Mesenchymal stem cell (in vitro differentiated cells and primary cell): ENCODE measurements around the gene SAT1.
"Not testable (repeated sequence)": the region's sequence is repeated elsewhere in the genome, so short reads cannot be mapped to it uniquely, and the experiment has no call there.

Experiments
- DNase-seq: peaks from one replicate; pipeline ENCODE4 v3.0.0-alpha.2; 2013
- H2AFZ ChIP-seq: one replicate; pipeline ENCODE4 v1.6.1; 2013; ENCODE audit warnings: low read depth, mild to moderate bottlenecking, control low read depth, inconsistent platforms, low read length, moderate library complexity
- H2AK5ac ChIP-seq: 2 replicates; pipeline ENCODE4 v1.6.1; 2013; ENCODE audit warnings: low read length, moderate library complexity, mild to moderate bottlenecking, inconsistent platforms; ENCODE audit not compliant: severe bottlenecking
- H2BK120ac ChIP-seq: one replicate; pipeline ENCODE4 v1.6.1; 2013; ENCODE audit warnings: low read depth, mild to moderate bottlenecking, inconsistent platforms, low read length, moderate library complexity
- H2BK12ac ChIP-seq, 2 experiments: one replicate each; pipeline ENCODE4 v1.6.1; 2013; ENCODE audit warnings: inconsistent platforms in 2 of 2, low read length in 2 of 2, mild to moderate bottlenecking in 2 of 2, moderate library complexity in 2 of 2, control low read depth in 1 of 2
- H2BK15ac ChIP-seq: one replicate; pipeline ENCODE4 v1.6.1; 2013; ENCODE audit warnings: mild to moderate bottlenecking, low read depth, inconsistent platforms; ENCODE audit not compliant: poor library complexity, severe bottlenecking
- H2BK5ac ChIP-seq: 2 replicates; pipeline ENCODE4 v1.6.1; 2013; ENCODE audit warnings: low read depth, mild to moderate bottlenecking, low read length, control low read depth, inconsistent platforms; ENCODE audit not compliant: poor library complexity, severe bottlenecking
- H3K14ac ChIP-seq, 2 experiments: one replicate each; pipeline ENCODE4 v1.6.1; 2013; ENCODE audit warnings: inconsistent platforms in 2 of 2, low read length in 2 of 2, control low read depth in 1 of 2, mild to moderate bottlenecking in 1 of 2, moderate library complexity in 1 of 2
- H3K18ac ChIP-seq, 2 experiments: one replicate each; pipeline ENCODE4 v1.6.1; 2013; ENCODE audit warnings: inconsistent platforms in 2 of 2, low read length in 2 of 2, control low read depth in 1 of 2, low read depth in 1 of 2, mild to moderate bottlenecking in 1 of 2
- H3K23ac ChIP-seq, 2 experiments: one replicate each; pipeline ENCODE4 v1.6.1; 2013; ENCODE audit warnings: inconsistent platforms in 2 of 2, low read length in 2 of 2, mild to moderate bottlenecking in 2 of 2, moderate library complexity in 2 of 2, control low read depth in 1 of 2
- H3K27ac ChIP-seq: 2 replicates; pipeline ENCODE4 v1.5.1; 2013; ENCODE audit warnings: mild to moderate bottlenecking, moderate library complexity, low read length, control low read depth, inconsistent platforms; ENCODE audit not compliant: poor library complexity, severe bottlenecking
- H3K27me3 ChIP-seq, 2 experiments: 2 replicates each; pipeline versions ENCODE4 v1.6.1 to v1.7.0; 2013; ENCODE audit warnings: low read length in 2 of 2, mild to moderate bottlenecking in 2 of 2, moderate library complexity in 2 of 2, control low read depth in 1 of 2, inconsistent platforms in 1 of 2; ENCODE audit not compliant: control insufficient read depth in 1 of 2, insufficient read depth in 1 of 2
- H3K36me3 ChIP-seq, 2 experiments: 2 replicates each; pipeline versions ENCODE4 v1.6.1 to v1.7.0; 2013; ENCODE audit warnings: low read length in 2 of 2, control low read depth in 1 of 2, inconsistent platforms in 1 of 2, low read depth in 1 of 2, mild to moderate bottlenecking in 1 of 2; ENCODE audit not compliant: insufficient read depth in 2 of 2, control insufficient read depth in 1 of 2
- H3K4ac ChIP-seq, 2 experiments: one replicate each; pipeline ENCODE4 v1.6.1; 2013; ENCODE audit warnings: inconsistent platforms in 2 of 2, low read length in 2 of 2, mild to moderate bottlenecking in 2 of 2, moderate library complexity in 2 of 2, control low read depth in 1 of 2, low read depth in 1 of 2
- H3K4me1 ChIP-seq: 2 replicates; pipeline ENCODE4 v1.6.1; 2013; ENCODE audit warnings: low read depth, low read length, control low read depth; ENCODE audit not compliant: control insufficient read depth, insufficient read depth
- H3K4me2 ChIP-seq: 2 replicates; pipeline ENCODE4 v1.6.1; 2013; ENCODE audit warnings: low read length, mild to moderate bottlenecking, inconsistent platforms; ENCODE audit not compliant: poor library complexity, severe bottlenecking
- H3K4me3 ChIP-seq, 2 experiments: 2 replicates each; pipeline versions ENCODE4 v1.5.1 to v1.7.0; 2013; ENCODE audit warnings: low read length in 2 of 2, mild to moderate bottlenecking in 2 of 2, control low read depth in 1 of 2, low read depth in 1 of 2; ENCODE audit not compliant: insufficient read depth in 1 of 2
- H3K79me1 ChIP-seq: replicated peaks from 2 replicates; pipeline ENCODE4 v1.6.1; 2013; ENCODE audit warnings: mild to moderate bottlenecking, control low read depth, low read length, inconsistent platforms; ENCODE audit not compliant: poor library complexity, severe bottlenecking
- H3K9ac ChIP-seq: 2 replicates; pipeline ENCODE4 v1.7.0; 2013; ENCODE audit warnings: mild to moderate bottlenecking, low read length, moderate library complexity
- H3K9me3 ChIP-seq: 2 replicates; pipeline ENCODE4 v1.7.0; 2013; ENCODE audit warnings: mild to moderate bottlenecking, low read length; ENCODE audit not compliant: control insufficient read depth
- H4K8ac ChIP-seq: one replicate; pipeline ENCODE4 v1.6.1; 2013; ENCODE audit warnings: inconsistent platforms, mild to moderate bottlenecking, low read length, moderate library complexity
- H4K91ac ChIP-seq: one replicate; pipeline ENCODE4 v1.6.1; 2013; ENCODE audit warnings: mild to moderate bottlenecking, low read length, inconsistent platforms
- WGBS: methylation state at CpG from one replicate; pipeline ENCODE4 v1.1.7; 2013; ENCODE audit warnings: mixed read lengths; 5-methylcytosine and 5-hydroxymethylcytosine counted together

Gene SAT1

GRCh38 chrX:23766650-23767551, 16.1 kb upstream of the SAT1 start:
- H2AFZ ChIP-seq: no peak overlapping the region
- no peak overlapping the region for H2AK5ac ChIP-seq
- no peak overlapping the region for H3K4ac ChIP-seq
- H3K36me3 ChIP-seq: no peaks in the 10 kb centered on the region
- no peak overlapping the region for H3K4me2 ChIP-seq
- H2BK120ac ChIP-seq: no peak overlapping the region
- H4K8ac ChIP-seq: no peak overlapping the region
- H4K91ac ChIP-seq: no peak overlapping the region
- no peak overlapping the region for H3K18ac ChIP-seq
- no peak overlapping the region for H2BK12ac ChIP-seq
- no peak overlapping the region for H3K27ac ChIP-seq
- no peak overlapping the region for H2BK5ac ChIP-seq
- H3K9me3 ChIP-seq: no peaks in the 10 kb centered on the region
- H3K4me3 ChIP-seq: no peak overlapping the region
- no peaks in the 10 kb centered on the region for H3K4me1 ChIP-seq
- WGBS: 93% methylated on average over 22 of the region's 28 CpGs
- no peak overlapping the region for H3K9ac ChIP-seq
- no peaks in the 10 kb centered on the region for H3K27me3 ChIP-seq
- no peak for DNase-seq
- no peak overlapping the region for H2BK15ac ChIP-seq
- no peaks in the 10 kb centered on the region for H3K79me1 ChIP-seq
- H3K14ac ChIP-seq: no peak overlapping the region
- H3K23ac ChIP-seq: no peak overlapping the region

GRCh38 chrX:23770142-23770541, 12.8 kb upstream of the SAT1 start:
- no peak overlapping the region for H2AFZ ChIP-seq
- no peak overlapping the region for H3K4me2 ChIP-seq
- H3K4ac ChIP-seq: no peak overlapping the region
- H2BK12ac ChIP-seq: no peak overlapping the region
- H2BK15ac ChIP-seq: no peak overlapping the region
- H3K9ac ChIP-seq: no peak overlapping the region
- H3K27ac ChIP-seq: no peak overlapping the region
- no peak overlapping the region for H4K91ac ChIP-seq
- WGBS: no CpG with 5 or more reads among the region's 2 CpGs
- H3K36me3 ChIP-seq: no peaks in the 10 kb centered on the region
- H3K23ac ChIP-seq: no peak overlapping the region
- DNase-seq: no peak
- no peaks in the 10 kb centered on the region for H3K27me3 ChIP-seq
- no peak overlapping the region for H3K18ac ChIP-seq
- no peak overlapping the region for H2BK120ac ChIP-seq
- H3K9me3 ChIP-seq: no peaks in the 10 kb centered on the region
- no peak overlapping the region for H3K4me3 ChIP-seq
- H4K8ac ChIP-seq: no peak overlapping the region
- H2BK5ac ChIP-seq: no peak overlapping the region
- no peaks in the 10 kb centered on the region for H3K4me1 ChIP-seq
- H2AK5ac ChIP-seq: no peak overlapping the region
- H3K14ac ChIP-seq: no peak overlapping the region
- H3K79me1 ChIP-seq: no peaks in the 10 kb centered on the region

- not testable (repeated sequence) for H3K18ac ChIP-seq, H3K14ac ChIP-seq, H4K91ac ChIP-seq, H3K27ac ChIP-seq, H3K23ac ChIP-seq, H3K27me3 ChIP-seq, H2BK15ac ChIP-seq, H4K8ac ChIP-seq, H2AK5ac ChIP-seq, H3K4ac ChIP-seq, H3K36me3 ChIP-seq, H2AFZ ChIP-seq, H2BK5ac ChIP-seq, H3K79me1 ChIP-seq, DNase-seq, H3K4me2 ChIP-seq, H3K9me3 ChIP-seq, H3K9ac ChIP-seq, H3K4me1 ChIP-seq, H3K4me3 ChIP-seq, H2BK120ac ChIP-seq, H2BK12ac ChIP-seq
- 94% methylated on average over 4 of the region's 7 CpGs for WGBS
These were observed 11.9 kb upstream of the SAT1 start for GRCh38 chrX:23771086-23771485.

- Histone ChIP-seq H2BK5ac (no peak overlapping the region), H3K9me3 (no peaks in the 10 kb centered on the region), H3K36me3 (no peaks in the 10 kb centered on the region), H3K18ac (no peak overlapping the region), H2BK12ac (no peak overlapping the region), H3K4me3 (no peak overlapping the region), H3K27ac (no peak overlapping the region), H4K91ac (no peak overlapping the region), H3K4ac (no peak overlapping the region), H3K4me1 (no peaks in the 10 kb centered on the region), H3K14ac (no peak overlapping the region), H2BK120ac (no peak overlapping the region), H4K8ac (no peak overlapping the region), H2AK5ac (no peak overlapping the region), H3K4me2 (no peak overlapping the region), H3K9ac (no peak overlapping the region), H3K23ac (no peak overlapping the region), H2BK15ac (no peak overlapping the region), H3K27me3 (no peaks in the 10 kb centered on the region), H3K79me1 (no peaks in the 10 kb centered on the region), H2AFZ (no peak overlapping the region)
- DNase-seq: peak; percentile 20
- WGBS: 80% methylated on average over 2 of the region's 3 CpGs
These were observed 9.3 kb upstream of the SAT1 start for GRCh38 chrX:23773601-23774175.
